IMR-90 (cell line): ENCODE results near the gene TSPAN3. TPM values are rescaled to one million over a fixed set of nuclear protein-coding genes. Genes with fewer than 3 reads are reported as not detected.
A peak's percentile ranks its signal among the peaks of the same experiment; 100 is the strongest.

Experiments used
- ATAC-seq: fragments of 200-7000 bp; cut with Tn5 transposase; 2 replicates; pipeline ENCODE4 v1.9.1; 2020; ENCODE audit warnings: low read depth, mild to moderate bottlenecking, moderate library complexity
- Bru-seq: library from RNA; stranded (reverse); fragments of 400-500 nt; gene quantifications from one replicate; lab custom pipeline; 2021; lab: Mats Ljungman, UMichigan
- BruChase-seq, 2 experiments: library from RNA; stranded (reverse); fragments of 400-500 nt; gene quantifications; one replicate each; lab custom pipeline; 2021; lab: Mats Ljungman, UMichigan
- BruUV-seq: library from RNA; stranded (reverse); fragments of 400-500 nt; replicated peaks from 2 replicates; lab custom pipeline; 2021; lab: Mats Ljungman, UMichigan
- CTCF ChIA-PET: fragments of 300-600 bp; formaldehyde crosslinking; extraction: SDS; loops from one replicate; lab custom pipeline; 2021; ENCODE audit warnings: antibody characterized with exemption; lab: Yijun Ruan, JAX
- POLR2A ChIA-PET: fragments of 300-600 bp; sonication (Branson Sonifier 250); formaldehyde crosslinking; loops from one replicate; lab custom pipeline; 2022; ENCODE audit warnings: antibody characterized with exemption; ENCODE audit not compliant: unreplicated experiment; lab: Charles Lee
- DNase-seq: peaks from one replicate; pipeline ENCODE4 v3.0.0; 2013
- H2AFZ ChIP-seq: replicated peaks from 2 replicates; pipeline ENCODE3; 2013; ENCODE audit warnings: low read length, mild to moderate bottlenecking; ENCODE audit not compliant: poor library complexity
- H2AK5ac ChIP-seq: 2 replicates; pipeline ENCODE4 v1.6.1; 2013; ENCODE audit warnings: low read depth, low read length, inconsistent platforms
- H2AK9ac ChIP-seq: replicated peaks from 2 replicates; pipeline ENCODE3; 2013; ENCODE audit warnings: mild to moderate bottlenecking, low read depth, low read length, moderate library complexity; ENCODE audit not compliant: poor library complexity
- H2BK120ac ChIP-seq: 2 replicates; pipeline ENCODE4 v1.6.1; 2013; ENCODE audit warnings: low read depth, low read length, inconsistent platforms
- H2BK15ac ChIP-seq: 3 replicates; pipeline ENCODE4 v1.6.1; 2013; ENCODE audit warnings: low read depth, low read length, inconsistent platforms
- H2BK20ac ChIP-seq: 2 replicates; pipeline ENCODE4 v1.6.1; 2013; ENCODE audit warnings: low read depth, mild to moderate bottlenecking, inconsistent platforms, low read length, moderate library complexity
- H2BK5ac ChIP-seq: 2 replicates; pipeline ENCODE4 v1.6.1; 2013; ENCODE audit warnings: mild to moderate bottlenecking, low read depth, low read length, inconsistent platforms; ENCODE audit not compliant: poor library complexity, severe bottlenecking
- H3K14ac ChIP-seq: replicated peaks from 2 replicates; pipeline ENCODE4 v1.6.1; 2013; ENCODE audit warnings: low read depth, low read length, inconsistent platforms
- H3K18ac ChIP-seq: 2 replicates; pipeline ENCODE4 v1.6.1; 2013; ENCODE audit warnings: low read depth, low read length, control low read depth
- H3K23ac ChIP-seq: 2 replicates; pipeline ENCODE4 v1.6.1; 2013; ENCODE audit warnings: low read depth, low read length, inconsistent platforms
- H3K27ac ChIP-seq: 2 replicates; pipeline ENCODE4 v1.5.1; 2013; ENCODE audit warnings: mild to moderate bottlenecking, control low read depth, low read length; ENCODE audit not compliant: insufficient read depth
- H3K27me3 ChIP-seq: 2 replicates; pipeline ENCODE4 v1.6.1; 2013; ENCODE audit warnings: low read length; ENCODE audit not compliant: control insufficient read depth, insufficient read depth
- H3K36me3 ChIP-seq: 2 replicates; pipeline ENCODE4 v1.6.1; 2013; ENCODE audit warnings: low read length, mixed read lengths; ENCODE audit not compliant: control insufficient read depth, insufficient read depth
- H3K4ac ChIP-seq: 2 replicates; pipeline ENCODE4 v1.6.1; 2013; ENCODE audit warnings: low read depth, low read length, inconsistent platforms
- H3K4me1 ChIP-seq: 2 replicates; pipeline ENCODE4 v1.6.1; 2013; ENCODE audit warnings: low read length, mixed read lengths; ENCODE audit not compliant: control insufficient read depth, insufficient read depth
- H3K4me2 ChIP-seq: 2 replicates; pipeline ENCODE4 v1.6.1; 2013; ENCODE audit warnings: low read depth, mild to moderate bottlenecking, control low read depth, low read length, moderate library complexity
- H3K4me3 ChIP-seq: 2 replicates; pipeline ENCODE4 v1.5.1; 2013; ENCODE audit warnings: low read depth, mild to moderate bottlenecking, control low read depth, low read length, moderate library complexity; ENCODE audit not compliant: insufficient read depth
- H3K56ac ChIP-seq: 2 replicates; pipeline ENCODE4 v1.6.1; 2013; ENCODE audit warnings: low read length, inconsistent platforms; ENCODE audit not compliant: insufficient read depth; ENCODE audit errors: extremely low read depth
- H3K79me1 ChIP-seq, 2 experiments: 2 replicates each; pipeline ENCODE4 v1.6.1; 2013; ENCODE audit warnings: low read length in 2 of 2, inconsistent platforms in 1 of 2, low read depth in 1 of 2
- H3K9ac ChIP-seq: 2 replicates; pipeline ENCODE4 v1.6.1; 2013; ENCODE audit warnings: low read depth, low read length, control low read depth
- H3K9me1 ChIP-seq: 2 replicates; pipeline ENCODE4 v1.6.1; 2013; ENCODE audit warnings: low read length, inconsistent platforms; ENCODE audit not compliant: insufficient read depth
- H3K9me3 ChIP-seq: 2 replicates; pipeline ENCODE4 v1.6.1; 2013; ENCODE audit warnings: low read length; ENCODE audit not compliant: control insufficient read depth, insufficient read depth
- H4K20me1 ChIP-seq: 2 replicates; pipeline ENCODE4 v1.6.1; 2013; ENCODE audit warnings: low read length, inconsistent platforms; ENCODE audit not compliant: insufficient read depth
- H4K5ac ChIP-seq: 2 replicates; pipeline ENCODE4 v1.6.1; 2013; ENCODE audit warnings: mild to moderate bottlenecking, low read depth, low read length, control low read depth
- H4K8ac ChIP-seq, 2 experiments: 2 replicates each; pipeline ENCODE4 v1.6.1; 2013; ENCODE audit warnings: low read depth in 2 of 2, low read length in 2 of 2, control low read depth in 1 of 2, inconsistent platforms in 1 of 2
- H4K91ac ChIP-seq: 2 replicates; pipeline ENCODE4 v1.6.1; 2013; ENCODE audit warnings: low read depth, low read length, inconsistent platforms; ENCODE audit not compliant: insufficient read depth
- BHLHE40 ChIP-seq: fragments of 150-350 bp; IDR thresholded peaks from 2 replicates; pipeline ENCODE4 v1.6.1; 2016; ENCODE audit warnings: mild to moderate bottlenecking, low read depth, low read length
- CEBPB ChIP-seq: IDR thresholded peaks from 2 replicates; pipeline ENCODE4 v1.6.1; 2012; ENCODE audit warnings: low read depth, low read length, improper control_type of control experiment
- MAZ ChIP-seq: IDR thresholded peaks from 2 replicates; pipeline ENCODE4 v1.6.1; 2012; ENCODE audit warnings: low read depth, mild to moderate bottlenecking, low read length, improper control_type of control experiment, moderate library complexity, borderline replicate concordance
- MXI1 ChIP-seq: IDR thresholded peaks from 2 replicates; pipeline ENCODE4 v1.6.1; 2012; ENCODE audit warnings: low read depth, mild to moderate bottlenecking, low read length, moderate library complexity, borderline replicate concordance
- POLR2A ChIP-seq: IDR thresholded peaks from 2 replicates; pipeline ENCODE4 v1.6.1; 2012; ENCODE audit warnings: mild to moderate bottlenecking, low read depth, low read length
- RAD21 ChIP-seq: IDR thresholded peaks from 2 replicates; pipeline ENCODE4 v1.6.1; 2012; ENCODE audit warnings: low read length, improper control_type of control experiment
- RFX5 ChIP-seq: IDR thresholded peaks from 2 replicates; pipeline ENCODE4 v1.8.0; 2012; ENCODE audit warnings: low read depth, mild to moderate bottlenecking, low read length, moderate library complexity
- SMC3 ChIP-seq: fragments of 150-350 bp; IDR thresholded peaks from 2 replicates; pipeline ENCODE4 v1.6.1; 2016; ENCODE audit warnings: low read depth, mild to moderate bottlenecking, antibody characterized with exemption, low read length, moderate library complexity
- WGBS, 2 experiments: methylation state at CpG; one replicate each; pipeline versions ENCODE4 v1.1.5 to v1.1.7; 2013; ENCODE audit warnings: missing lambda C conversion rate in 2 of 2; ENCODE audit not compliant: insufficient read length in 1 of 2; ENCODE audit errors: extremely low coverage in 2 of 2; 5-methylcytosine and 5-hydroxymethylcytosine counted together
- dilution Hi-C: fragments of 300-500 bp; cut with HindIII; formaldehyde crosslinking; loops from one replicate; pipeline ENCODE4 v1.14.3; 2018; ENCODE audit warnings: low sequenced_read_pairs; ENCODE audit not compliant: unreplicated experiment
- in situ Hi-C: fragments of 300-500 bp; cut with MboI; formaldehyde crosslinking; loops from 3 replicates; pipeline ENCODE4 v1.14.3; 2019; ENCODE audit warnings: low sequenced_read_pairs, inconsistent platforms, mixed read lengths
- intact Hi-C: fragments of 100-400 bp; cut with micrococcal nuclease; formaldehyde crosslinking; loops from 2 replicates; pipeline ENCODE4 v1.10.0; 2022
- long read RNA-seq: library from polyadenylated mRNA; unstranded; transcript quantifications from one replicate; pipeline ENCODE4 v2.0.0, GENCODE V29; 2021; ENCODE audit not compliant: unreplicated experiment
- polyA plus RNA-seq, 3 experiments: library from polyadenylated mRNA; depleted of rRNA; stranded (reverse); fragments of >200 nt; gene quantifications; 2 replicates each; pipeline ENCODE4 v1.2.3, GENCODE V29; 2012; ENCODE audit warnings: low replicate concordance in 1 of 3
- total RNA-seq: library from RNA; depleted of rRNA; stranded (reverse); fragments of >200 nt; gene quantifications from 2 replicates; pipeline ENCODE4 v1.2.3, GENCODE V29; 2012; rRNA removed
- TF ChIP-seq, protein P1 (sequence below): fragments of 150-350 bp; IDR thresholded peaks from 2 replicates; pipeline ENCODE4 v1.6.1; 2017; ENCODE audit warnings: mild to moderate bottlenecking, antibody characterized with exemption, low read length, low read depth

The TSPAN3 gene
- total RNA-seq = 255 and 295 TPM in 2 replicates
- polyA plus RNA-seq (2012; rRNA removed) = 221 and 270 TPM in 2 replicates
- 200 and 257 TPM in 2 replicates for polyA plus RNA-seq (2012; cell fraction: cytosol; rRNA removed)
- 60.8 and 158 TPM in 2 replicates for polyA plus RNA-seq (2012; cell fraction: nucleus; rRNA removed; ENCODE audit: low replicate concordance)
- Bru-seq, nascent RNA = percentile 82 among the genes with signal in this experiment
- BruChase-seq, experiment 1, labeled RNA remaining after a 6-hour chase = percentile 85 among the genes with signal in this experiment
- BruChase-seq, experiment 2, labeled RNA remaining after a 2-hour chase = percentile 83 among the genes with signal in this experiment
- long read RNA-seq, full-length matches to known transcripts = 490 of 527 reads
- long read RNA-seq, partial matches to known transcripts = 17 of 527 reads
- long read RNA-seq, other reads (novel, unspliced or antisense) = 20 of 527 reads

DNA sequence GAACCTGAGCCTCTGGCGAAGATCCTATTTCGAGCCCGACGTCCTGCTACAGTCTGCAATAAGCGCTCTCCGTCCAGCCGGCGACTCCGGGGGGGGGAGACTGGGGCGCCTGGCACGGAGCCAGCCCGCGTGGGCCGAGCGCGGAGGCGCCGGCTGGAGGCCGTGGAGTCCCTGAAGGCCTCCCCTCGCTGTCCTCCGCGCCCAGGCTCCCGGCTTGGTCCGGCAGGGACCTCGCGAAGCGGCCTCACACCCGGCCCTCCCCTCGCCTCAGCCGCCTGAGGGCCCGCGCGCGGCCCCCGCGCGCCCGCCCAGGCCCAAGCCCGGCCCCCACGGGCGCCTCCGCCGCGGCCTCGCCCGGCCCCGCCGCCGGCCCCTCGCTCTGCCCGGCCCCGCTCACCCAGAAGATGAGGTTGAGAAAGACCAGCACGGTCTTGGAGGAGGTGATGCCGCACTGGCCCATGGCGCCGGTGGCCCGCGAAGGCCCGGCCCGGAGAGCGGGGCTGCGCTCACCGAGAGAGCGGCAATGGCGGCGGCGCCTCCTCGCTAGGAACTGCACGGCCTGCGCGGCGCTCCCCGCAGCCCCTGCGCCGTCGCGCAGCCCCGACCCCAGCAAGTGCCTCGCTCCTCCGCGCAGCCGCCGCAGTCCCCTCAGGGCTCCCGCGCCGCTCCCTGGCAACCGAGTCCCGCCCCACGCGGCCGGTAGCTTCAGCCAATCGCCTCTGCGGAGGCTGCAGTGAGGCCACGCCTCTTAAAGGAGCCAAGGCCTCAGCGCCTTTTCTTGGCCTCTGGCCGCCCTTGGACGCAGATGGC is at the start of gene TSPAN3:
Gene TSPAN3 (minus strand): TSS at position 615 of the 810 bp plus-strand sequence. CDS start 155 bp downstream, at position 460.
- Histone ChIP-seq H2BK5ac (peak within 1 kb of the TSS; percentile 65), H2BK20ac (peak within 1 kb of the TSS; percentile 69), H3K4me1 (peaks cover 7% of the 10 kb centered on the region), H3K9me1 (peaks cover 6% of the 10 kb centered on the region), H3K79me1 (peaks cover 15 to 40% of the 10 kb centered on the region in 2 experiments), H3K4ac (peak within 1 kb of the TSS; percentile 60; the same call in 1 of the 2 replicates), H3K9ac (peak within 1 kb of the TSS; percentile 95), H4K8ac (peak within 1 kb of the TSS; percentile 78 to 95), H2BK120ac (0 out of 2 replicates have a peak within 1 kb of the TSS, but pooled peaks have one; percentile 13), H3K56ac (peak within 1 kb of the TSS; percentile 77), H3K27me3 (peaks cover 5% of the 10 kb centered on the region; the same call in 1 of the 2 replicates), H2AFZ (peak within 1 kb of the TSS; percentile 90), H3K14ac (peak within 1 kb of the TSS; percentile 75), H2BK15ac (0 out of 3 replicates have a peak within 1 kb of the TSS, but pooled peaks have one; percentile 29), H2AK5ac (peak within 1 kb of the TSS; percentile 57; the same call in 1 of the 2 replicates), H3K4me3 (peak within 1 kb of the TSS; percentile 80), H4K5ac (peak within 1 kb of the TSS; percentile 46), H3K9me3 (no peaks in the 10 kb centered on the region), H3K23ac (peak within 1 kb of the TSS; percentile 95), H2AK9ac (peak within 1 kb of the TSS; percentile 81), H3K18ac (peak within 1 kb of the TSS; percentile 30), H3K27ac (peak within 1 kb of the TSS; percentile 84), H3K36me3 (0 out of 2 replicates have a peak, but pooled peaks cover 2% of the 10 kb centered on the region), H4K91ac (peak within 1 kb of the TSS; percentile 65; the same call in 1 of the 2 replicates), H4K20me1 (peaks cover 32% of the 10 kb centered on the region), H3K4me2 (peak within 1 kb of the TSS; percentile 98)
- ChIA-PET CTCF (interaction anchor here (1.0 kb wide), 1 partner anchor 12 kb away, joined by 3 read pairs; no protein-coding TSS in a partner anchor), POLR2A (no interaction called here)
- 0% methylated on average over 64 of the region's 97 CpGs; no CpG with 5 or more reads in 1 of the 2 experiments for WGBS, 2 experiments
- DNase-seq = peak; percentile 88
- in situ Hi-C loops (no loop called here), dilution Hi-C loops (no loop called here), intact Hi-C loops (no loop called here)
- peak; percentile 55; the same call in 1 of the 2 replicates for TF ChIP-seq MAZ
- no peak for TF ChIP-seq RAD21
- no peak for TF ChIP-seq CEBPB
- no peak for TF ChIP-seq BHLHE40
- TF ChIP-seq RFX5 = peak; percentile 32; the same call in 1 of the 2 replicates
- no peak for TF ChIP-seq SMC3
- peak; percentile 67; the same call in 1 of the 2 replicates for TF ChIP-seq POLR2A
- TF ChIP-seq MXI1 = peak; percentile 58; the same call in 1 of the 2 replicates
- TF ChIP-seq, protein P1, sequence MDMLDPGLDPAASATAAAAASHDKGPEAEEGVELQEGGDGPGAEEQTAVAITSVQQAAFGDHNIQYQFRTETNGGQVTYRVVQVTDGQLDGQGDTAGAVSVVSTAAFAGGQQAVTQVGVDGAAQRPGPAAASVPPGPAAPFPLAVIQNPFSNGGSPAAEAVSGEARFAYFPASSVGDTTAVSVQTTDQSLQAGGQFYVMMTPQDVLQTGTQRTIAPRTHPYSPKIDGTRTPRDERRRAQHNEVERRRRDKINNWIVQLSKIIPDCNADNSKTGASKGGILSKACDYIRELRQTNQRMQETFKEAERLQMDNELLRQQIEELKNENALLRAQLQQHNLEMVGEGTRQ = peak; percentile 70
- no TSS peak for BruUV-seq
- peak; percentile 98 for ATAC-seq
